ENCODE measurements around the gene ADGRG1.
A peak's percentile ranks its signal among the peaks of the same experiment; 100 is the strongest.

Gene ADGRG1

DNA sequence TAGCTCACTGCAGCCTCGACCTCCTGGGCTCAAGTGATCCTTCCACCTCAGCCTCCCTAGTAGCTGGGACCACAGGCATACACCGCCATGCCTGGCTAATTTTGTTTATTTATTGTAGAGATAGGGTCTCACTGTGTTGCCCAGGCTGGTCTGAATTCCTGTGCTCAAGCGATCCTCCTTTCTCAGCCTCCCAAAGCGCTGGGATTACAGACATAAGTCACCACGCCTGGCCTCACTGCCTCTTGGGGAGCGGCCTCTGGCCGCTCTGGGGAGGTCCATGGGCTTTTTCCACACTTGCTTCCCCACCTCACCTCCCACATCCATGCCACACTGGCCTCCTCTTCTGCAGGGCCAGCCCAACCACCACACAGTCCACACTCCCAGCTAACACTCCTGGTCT, 21.4 kb downstream of the ADGRG1 start:
- no peak for DNase-seq
- TF ChIP-seq GATA1 (IDR thresholded peaks at IDR 0.05; ENCODE audit: low read depth, low read length) (no peak), POLR2A (IDR thresholded peaks at IDR 0.05; ENCODE audit: low read length) (no peak)

DNA sequence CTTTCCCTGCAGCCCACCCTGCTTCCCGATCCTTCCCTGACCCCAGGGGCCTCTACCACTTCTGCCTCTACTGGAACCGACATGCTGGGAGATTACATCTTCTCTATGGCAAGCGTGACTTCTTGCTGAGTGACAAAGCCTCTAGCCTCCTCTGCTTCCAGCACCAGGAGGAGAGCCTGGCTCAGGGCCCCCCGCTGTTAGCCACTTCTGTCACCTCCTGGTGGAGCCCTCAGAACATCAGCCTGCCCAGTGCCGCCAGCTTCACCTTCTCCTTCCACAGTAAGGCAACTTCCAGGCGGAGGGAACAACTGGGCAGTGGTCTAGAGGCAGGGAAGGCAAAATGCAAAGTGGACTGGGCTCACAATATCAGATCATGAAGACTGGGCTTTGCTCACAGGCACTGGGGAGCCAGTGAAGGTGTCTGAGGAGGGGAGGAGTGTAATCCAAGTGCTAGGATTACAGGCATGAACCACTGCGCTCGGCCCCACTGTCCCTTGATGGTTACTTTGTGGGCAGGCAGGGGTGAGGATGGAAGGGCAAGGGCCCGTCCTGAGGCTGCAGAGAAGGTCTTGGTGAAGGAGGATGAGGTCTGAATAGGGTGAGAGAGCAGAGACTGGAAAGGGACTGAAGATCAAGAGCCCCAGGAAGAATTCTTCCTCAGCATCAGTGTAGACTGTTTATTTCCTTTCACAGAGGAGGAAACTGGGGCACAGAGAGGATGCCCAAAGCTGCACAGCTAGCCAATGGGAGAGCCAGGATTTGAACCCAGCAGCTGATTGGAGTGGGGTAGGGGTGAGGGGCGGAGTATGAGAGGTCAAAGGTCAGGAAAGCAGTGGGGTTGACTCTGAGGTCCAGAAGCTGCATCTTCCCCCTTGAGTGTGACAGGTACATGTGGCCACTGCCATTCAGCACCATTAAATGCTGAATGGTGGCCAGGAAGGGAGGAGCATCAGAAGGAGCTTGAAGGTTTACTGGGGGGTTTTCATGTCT, 23.2 kb downstream of the ADGRG1 start:
- TF ChIP-seq POLR2A (IDR thresholded peaks at IDR 0.05; ENCODE audit: low read length) (no peak), GATA1 (IDR thresholded peaks at IDR 0.05; ENCODE audit: low read depth, low read length) (no peak)
- DNase-seq, result no peak

DNA sequence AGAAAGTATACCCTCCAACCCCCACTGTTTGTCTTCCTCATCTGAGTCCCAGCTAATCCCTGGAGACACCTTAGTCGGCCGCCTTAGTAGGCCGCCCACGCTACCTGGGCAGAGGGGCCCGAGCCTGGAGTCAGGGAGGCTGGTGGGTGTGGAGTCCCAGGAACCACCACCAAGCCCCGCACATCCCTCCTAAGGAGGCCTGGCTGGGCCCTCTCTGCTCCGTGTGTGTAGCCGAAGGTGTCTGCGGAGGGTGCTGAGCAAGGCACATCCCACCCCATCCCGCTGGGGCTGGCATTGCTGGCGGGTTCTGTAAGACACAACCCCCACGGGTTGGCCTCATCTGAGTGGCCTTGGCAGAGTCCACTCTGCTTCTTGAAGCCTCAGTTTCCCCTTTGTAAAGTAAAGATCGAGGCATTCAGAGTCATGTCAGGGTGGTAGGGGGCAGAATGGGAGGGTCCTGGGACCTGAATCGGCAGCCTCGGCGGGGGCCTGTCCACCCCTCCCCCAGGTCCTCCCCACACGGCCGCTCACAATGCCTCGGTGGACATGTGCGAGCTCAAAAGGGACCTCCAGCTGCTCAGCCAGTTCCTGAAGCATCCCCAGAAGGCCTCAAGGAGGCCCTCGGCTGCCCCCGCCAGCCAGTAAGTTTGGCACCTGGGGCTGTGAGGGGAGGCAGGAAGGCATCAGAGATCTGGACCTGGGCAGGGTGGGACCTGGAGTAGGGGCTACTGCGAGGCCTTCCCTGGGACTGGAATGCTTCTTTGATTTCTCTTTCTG, 24.5 kb downstream of the ADGRG1 start:
- TF ChIP-seq GATA1 (IDR thresholded peaks at IDR 0.05; ENCODE audit: low read depth, low read length), result no peak
- no peak for TF ChIP-seq POLR2A (IDR thresholded peaks at IDR 0.05; ENCODE audit: low read length)

DNA sequence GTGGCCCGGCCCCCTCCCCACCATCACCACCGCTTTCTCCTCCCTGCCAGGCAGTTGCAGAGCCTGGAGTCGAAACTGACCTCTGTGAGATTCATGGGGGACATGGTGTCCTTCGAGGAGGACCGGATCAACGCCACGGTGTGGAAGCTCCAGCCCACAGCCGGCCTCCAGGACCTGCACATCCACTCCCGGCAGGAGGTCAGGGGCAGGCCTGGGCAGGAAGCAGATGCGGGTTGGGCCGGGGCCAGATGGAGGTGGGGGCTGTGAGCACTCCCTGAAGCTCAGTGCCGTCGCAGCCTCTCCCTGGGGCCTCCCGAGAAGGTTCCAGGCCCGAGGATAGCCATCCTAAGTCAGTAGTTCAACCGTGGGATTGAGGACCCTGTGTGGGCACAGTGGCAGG, 25.5 kb downstream of the ADGRG1 start:
- TF ChIP-seq GATA1 (IDR thresholded peaks at IDR 0.05; ENCODE audit: low read depth, low read length) (no peak), POLR2A (IDR thresholded peaks at IDR 0.05; ENCODE audit: low read length) (no peak)
- DNase-seq, result no peak

More for the DNA sequence above, 24.5 kb downstream of the ADGRG1 start:
- no peak for DNase-seq

DNA sequence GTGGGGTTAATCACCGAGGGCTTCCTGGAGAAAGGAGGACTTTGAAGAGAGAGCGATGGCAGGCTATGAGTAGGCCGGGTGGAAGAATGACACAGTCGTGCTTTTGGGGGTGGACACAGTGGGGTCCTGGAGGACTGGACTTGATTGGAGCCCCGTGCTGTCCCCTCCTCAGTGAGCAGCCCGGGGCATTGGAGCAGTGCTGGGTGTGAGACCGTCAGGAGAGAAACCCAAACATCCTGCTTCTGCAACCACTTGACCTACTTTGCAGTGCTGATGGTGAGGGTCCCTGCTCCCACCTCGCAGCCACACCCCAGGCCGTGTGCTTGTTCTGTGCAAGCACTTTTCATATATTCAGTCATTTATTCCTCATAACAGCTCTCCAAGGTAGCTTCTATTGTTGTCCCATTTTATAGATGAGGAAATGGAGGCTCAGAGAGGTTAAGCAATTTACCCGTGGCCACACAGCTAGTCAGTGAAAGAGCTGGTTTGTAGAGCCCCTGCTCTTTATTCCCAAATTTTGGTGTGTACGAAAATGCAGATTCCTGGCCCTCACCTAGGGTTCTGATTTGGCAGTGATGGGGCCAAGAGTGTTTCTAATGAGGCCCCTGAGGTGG, 28.0 kb downstream of the ADGRG1 start:
- DNase-seq, result no peak

DNA sequence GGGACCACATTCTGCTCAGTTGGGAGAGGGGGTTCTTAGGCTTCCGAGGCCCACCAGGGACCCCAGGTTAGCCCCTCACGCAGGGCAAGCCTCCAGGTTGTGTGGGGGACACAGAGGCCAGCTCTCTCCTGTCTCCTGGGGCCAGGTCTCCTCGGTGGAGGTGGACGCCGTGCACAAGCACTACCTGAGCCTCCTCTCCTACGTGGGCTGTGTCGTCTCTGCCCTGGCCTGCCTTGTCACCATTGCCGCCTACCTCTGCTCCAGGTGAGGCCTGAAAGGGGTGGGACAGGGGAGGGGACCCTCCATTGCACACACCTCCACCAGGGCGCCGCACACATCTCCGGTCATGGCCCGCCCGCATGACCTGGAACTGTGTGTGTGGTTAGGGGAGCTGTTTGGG, 28.8 kb downstream of the ADGRG1 start:
- DNase-seq, result no peak
- TF ChIP-seq POLR2A (IDR thresholded peaks at IDR 0.05; ENCODE audit: low read length), result no peak
- no peak for TF ChIP-seq GATA1 (IDR thresholded peaks at IDR 0.05; ENCODE audit: low read depth, low read length)

More for the DNA sequence above, 28.0 kb downstream of the ADGRG1 start:
- TF ChIP-seq GATA1 (IDR thresholded peaks at IDR 0.05; ENCODE audit: low read depth, low read length), result no peak
- no peak for TF ChIP-seq POLR2A (IDR thresholded peaks at IDR 0.05; ENCODE audit: low read length)

DNA sequence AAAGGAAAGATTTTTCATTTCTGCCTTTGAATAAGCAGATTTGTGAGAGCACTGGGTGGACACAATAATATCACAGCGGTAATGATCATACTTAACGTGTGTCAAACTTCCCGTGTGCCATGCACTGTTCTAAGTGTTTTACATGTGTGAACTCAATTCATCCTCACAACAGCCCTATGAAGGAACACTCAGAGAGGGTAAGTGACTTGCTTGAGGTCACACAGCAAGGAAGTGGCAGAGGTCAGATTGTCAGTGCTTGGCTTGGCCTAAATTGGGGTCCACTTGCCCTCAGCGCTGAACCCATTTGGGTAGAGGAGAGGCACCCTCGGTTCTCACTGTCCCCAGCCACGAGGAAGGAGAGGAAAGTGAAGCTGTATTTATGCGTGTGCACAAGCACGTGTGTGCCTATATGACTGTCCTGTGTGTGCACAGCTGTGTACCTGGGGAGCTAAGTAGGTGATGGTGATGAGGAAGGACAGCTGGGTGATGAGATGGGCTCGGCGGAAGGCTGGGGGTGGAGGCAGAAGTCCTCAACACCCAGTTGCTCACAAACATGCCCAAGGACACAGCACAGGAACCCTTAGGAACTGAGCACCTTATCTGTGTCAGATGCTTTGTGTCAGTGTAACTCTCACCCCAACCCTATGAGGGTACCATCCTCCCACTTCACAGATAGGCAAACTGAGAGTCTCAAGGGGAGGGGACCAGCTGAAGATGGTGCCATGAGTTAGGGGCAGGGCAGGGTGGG, 29.9 kb downstream of the ADGRG1 start:
- DNase-seq, result no peak
- no peak for TF ChIP-seq GATA1 (IDR thresholded peaks at IDR 0.05; ENCODE audit: low read depth, low read length)
- no peak for TF ChIP-seq POLR2A (IDR thresholded peaks at IDR 0.05; ENCODE audit: low read length)

DNA sequence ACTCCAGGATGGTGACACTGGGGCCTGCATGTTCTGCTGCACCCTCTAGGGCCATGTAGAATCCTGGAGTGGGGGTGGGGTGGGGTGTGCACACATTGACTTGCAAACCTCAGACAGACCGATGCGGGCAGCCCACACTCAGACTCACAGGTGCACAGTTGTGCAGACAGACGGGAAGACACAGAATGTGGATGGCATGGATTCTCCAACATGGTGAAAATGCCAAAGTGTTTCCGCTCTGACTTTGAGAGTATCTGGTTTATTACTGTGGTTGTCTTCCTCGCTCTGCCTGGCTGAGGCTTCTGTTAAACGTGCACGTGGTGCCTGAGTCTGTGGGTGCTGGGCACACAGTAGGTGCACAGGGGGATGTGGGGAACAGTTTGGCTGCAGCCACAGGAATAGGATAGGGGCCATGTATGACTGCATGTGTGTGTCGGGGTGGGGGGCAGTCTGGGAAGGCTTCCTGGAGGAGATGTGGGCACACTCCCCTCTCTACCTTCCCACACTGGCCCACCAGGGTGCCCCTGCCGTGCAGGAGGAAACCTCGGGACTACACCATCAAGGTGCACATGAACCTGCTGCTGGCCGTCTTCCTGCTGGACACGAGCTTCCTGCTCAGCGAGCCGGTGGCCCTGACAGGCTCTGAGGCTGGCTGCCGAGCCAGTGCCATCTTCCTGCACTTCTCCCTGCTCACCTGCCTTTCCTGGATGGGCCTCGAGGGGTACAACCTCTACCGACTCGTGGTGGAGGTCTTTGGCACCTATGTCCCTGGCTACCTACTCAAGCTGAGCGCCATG, 30.6 kb downstream of the ADGRG1 start:
- no peak for DNase-seq
- TF ChIP-seq POLR2A (IDR thresholded peaks at IDR 0.05; ENCODE audit: low read length) (no peak), GATA1 (IDR thresholded peaks at IDR 0.05; ENCODE audit: low read depth, low read length) (no peak)

DNA sequence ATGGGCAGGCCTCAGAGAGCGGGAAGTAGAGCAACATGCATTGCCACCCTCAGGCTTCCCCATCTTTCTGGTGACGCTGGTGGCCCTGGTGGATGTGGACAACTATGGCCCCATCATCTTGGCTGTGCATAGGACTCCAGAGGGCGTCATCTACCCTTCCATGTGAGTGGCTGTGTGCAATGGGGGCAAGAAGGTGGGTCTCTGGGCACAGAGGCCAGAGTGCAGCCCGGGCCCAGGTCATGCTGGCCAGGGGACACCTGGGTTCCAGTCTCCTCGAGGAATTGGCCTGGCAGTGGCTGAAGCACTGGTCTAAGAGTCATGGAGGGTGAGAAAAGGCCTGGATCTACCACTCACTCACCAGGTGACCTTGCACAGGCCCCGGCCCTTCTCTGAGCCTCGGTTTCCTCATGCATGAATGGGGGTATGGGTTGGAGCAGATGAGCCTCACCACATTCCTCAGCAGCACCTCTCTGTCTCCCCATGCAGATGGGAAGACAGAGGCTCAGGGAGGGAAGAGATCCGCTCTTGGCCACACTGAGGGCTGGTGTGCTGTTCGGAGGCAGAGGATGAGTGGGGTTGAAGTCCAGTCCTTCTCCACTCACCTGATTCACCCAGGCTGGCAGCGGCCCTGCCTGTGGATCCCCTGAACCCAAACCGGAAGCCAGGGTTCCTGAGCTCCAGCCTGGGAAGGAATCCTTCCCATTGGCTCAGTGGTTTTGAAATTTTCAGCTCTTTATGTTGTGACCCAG, 32.5 kb downstream of the ADGRG1 start:
- DNase-seq, result peak in 1 of 2 experiments; percentile 37
- TF ChIP-seq GATA1 (IDR thresholded peaks at IDR 0.05; ENCODE audit: low read depth, low read length), result no peak
- TF ChIP-seq POLR2A (IDR thresholded peaks at IDR 0.05; ENCODE audit: low read length), result no peak

DNA sequence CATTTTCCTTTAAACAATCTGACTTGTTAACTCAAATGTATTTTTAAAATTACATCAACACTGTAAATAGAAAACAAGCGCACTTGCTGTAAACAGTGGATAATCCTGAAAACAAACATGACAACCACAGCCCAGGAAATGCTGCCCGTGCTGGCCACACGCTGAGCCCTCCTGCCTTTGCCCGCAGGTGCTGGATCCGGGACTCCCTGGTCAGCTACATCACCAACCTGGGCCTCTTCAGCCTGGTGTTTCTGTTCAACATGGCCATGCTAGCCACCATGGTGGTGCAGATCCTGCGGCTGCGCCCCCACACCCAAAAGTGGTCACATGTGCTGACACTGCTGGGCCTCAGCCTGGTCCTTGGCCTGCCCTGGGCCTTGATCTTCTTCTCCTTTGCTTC, 33.1 kb downstream of the ADGRG1 start:
- DNase-seq, result no peak
- TF ChIP-seq GATA1 (IDR thresholded peaks at IDR 0.05; ENCODE audit: low read depth, low read length), result no peak
- no peak for TF ChIP-seq POLR2A (IDR thresholded peaks at IDR 0.05; ENCODE audit: low read length)

DNA sequence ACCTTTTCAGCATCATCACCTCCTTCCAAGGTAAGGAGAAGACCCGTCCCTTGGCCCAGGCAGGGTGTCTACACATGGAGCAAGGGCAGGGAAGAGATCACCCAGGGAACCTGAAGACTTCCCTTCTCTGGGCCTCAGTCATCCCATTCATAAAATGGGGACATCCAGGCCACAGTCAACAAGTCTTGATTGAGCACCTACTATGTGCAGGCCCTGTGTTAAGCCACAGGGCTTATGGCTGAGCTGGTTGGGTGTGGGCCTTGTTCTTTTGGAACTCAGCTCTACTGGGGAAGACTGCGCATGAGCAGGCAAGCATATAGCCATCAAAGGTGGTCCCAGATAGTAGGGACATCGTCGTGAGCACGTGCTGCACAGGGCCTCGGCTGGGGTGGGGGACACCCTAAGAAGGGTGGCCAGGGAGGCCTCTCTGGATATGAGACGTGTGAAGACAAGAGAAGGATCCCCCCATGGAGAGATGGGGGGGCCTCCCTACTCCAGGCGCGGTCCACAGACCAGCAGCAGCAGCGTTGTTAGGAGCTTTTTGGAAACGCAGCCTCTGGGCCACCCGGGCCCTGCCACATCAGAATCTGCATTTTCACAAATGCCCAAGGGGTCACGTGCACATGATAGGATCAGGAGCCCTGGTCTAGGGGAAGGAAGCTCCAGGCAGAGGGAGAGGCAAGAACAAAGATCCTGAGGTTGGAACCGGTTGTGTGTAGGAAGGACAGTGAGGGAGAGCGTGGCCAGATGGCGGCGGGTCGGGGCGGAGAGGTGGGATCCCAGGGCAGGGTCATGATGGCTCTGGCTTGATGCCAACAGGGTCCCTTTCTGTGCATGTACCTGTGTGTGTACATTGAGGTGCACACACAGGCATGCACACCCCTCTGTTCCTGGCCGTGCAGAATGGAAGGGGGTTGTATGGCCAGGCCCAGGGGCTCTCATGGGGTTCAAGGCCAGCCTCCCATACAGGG, 33.8 kb downstream of the ADGRG1 start:
- no peak for TF ChIP-seq POLR2A (IDR thresholded peaks at IDR 0.05; ENCODE audit: low read length)
- TF ChIP-seq GATA1 (IDR thresholded peaks at IDR 0.05; ENCODE audit: low read depth, low read length), result no peak
- no peak for DNase-seq
